NCI-H1694 treated with DMSO at 0.1 percent for 48 hours (cell line): ENCODE measurements around the gene GLIPR2.
"Not testable (repeated sequence)": the region's sequence is repeated elsewhere in the genome, so short reads cannot be mapped to it uniquely, and the experiment has no call there.

Experiments used
- DNase-seq: peaks from one replicate; lab custom pipeline; 2025; lab: John Stamatoyannopoulos, UW

The GLIPR2 gene

DNA sequence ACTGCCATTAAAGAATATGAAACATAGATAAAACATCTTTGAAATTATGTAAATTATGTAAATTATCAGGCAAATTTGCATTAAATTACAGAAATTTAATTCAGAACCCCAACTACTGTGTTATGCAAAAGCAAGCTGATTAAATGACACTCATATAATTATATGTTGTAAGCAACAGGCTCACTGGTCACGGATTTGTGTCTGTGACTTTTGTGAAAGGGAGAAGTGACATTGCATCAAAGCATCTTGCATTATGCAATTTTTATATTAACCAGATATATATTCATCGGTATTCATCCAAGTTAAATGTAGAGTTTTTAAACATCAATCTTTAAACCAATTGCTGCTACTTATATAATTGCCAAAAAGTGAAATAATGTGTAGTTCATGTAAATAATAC, 13.0 kb upstream of the GLIPR2 start:
- no peak for DNase-seq

DNA sequence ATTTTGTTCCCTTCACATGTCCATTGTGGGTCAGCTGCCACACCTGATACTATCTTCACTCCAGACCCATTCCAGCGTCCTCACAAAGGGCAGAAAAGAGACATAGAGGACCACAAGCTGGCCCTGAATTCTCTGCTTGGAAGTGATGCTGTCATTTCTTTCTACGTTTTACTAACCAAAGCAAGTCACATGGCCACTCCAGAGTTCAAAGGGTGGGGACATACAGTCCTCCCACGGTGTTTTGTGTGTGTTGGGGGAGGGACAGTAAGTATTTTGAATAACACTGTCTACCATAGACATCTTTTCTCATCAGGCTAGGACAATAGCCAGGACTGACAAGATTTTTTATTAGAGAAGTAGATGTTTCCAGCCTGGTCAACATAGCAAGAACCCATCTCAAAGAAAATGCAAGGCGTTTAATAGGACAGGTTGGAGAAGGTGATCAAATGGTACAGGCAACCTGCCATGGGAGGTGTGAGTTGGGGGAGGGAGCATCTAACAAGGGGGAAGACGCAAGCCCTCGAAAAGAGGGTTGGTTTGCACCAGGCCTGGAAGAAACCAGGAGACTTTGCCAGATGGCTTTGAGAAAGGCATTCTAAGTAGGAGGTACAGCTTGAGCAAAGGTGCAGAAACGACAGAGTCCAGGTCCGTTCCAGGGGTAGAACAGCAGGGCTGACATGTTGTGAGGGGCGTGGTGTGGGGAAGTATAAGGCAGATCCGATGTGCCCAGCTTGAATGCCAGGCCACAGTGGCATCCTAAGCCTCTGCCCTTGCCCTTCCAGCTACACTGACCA, 11.3 kb upstream of the GLIPR2 start:
- no peak for DNase-seq

DNA sequence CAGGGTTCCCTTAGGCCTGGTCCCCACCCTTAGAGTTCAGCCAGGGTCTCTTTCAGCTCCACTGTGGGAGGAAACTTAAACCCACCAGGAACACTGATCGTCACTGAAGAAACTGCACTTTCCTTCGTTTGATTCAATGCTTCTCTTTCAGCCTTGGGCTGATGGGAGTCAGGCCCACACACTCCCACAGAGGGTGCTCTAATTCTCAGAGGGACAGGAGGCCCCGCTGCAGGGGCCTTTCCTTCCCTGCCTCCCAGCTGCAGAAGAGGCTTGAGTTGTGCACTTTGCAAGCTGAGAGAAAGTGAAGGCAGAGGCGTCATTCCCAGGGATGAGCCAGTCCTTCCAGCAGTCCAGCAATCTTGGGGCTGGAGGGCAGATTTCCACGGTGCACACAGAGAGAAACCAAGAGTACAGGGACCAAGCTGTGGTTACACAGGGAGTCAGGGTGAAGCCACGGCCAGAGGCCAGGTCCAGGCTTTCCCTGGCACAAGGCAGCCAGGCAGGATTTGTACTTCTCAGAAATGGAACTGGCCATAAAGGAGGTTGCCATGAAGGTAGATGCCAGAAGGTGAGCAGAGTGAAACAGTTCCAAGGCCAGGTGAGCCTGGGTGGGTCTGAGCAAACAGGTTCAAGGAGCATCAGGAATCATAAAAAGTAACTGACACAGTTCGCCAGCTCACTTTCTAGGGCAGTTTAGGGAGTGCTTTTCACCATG, 10.4 kb upstream of the GLIPR2 start:
- no peak for DNase-seq

DNA sequence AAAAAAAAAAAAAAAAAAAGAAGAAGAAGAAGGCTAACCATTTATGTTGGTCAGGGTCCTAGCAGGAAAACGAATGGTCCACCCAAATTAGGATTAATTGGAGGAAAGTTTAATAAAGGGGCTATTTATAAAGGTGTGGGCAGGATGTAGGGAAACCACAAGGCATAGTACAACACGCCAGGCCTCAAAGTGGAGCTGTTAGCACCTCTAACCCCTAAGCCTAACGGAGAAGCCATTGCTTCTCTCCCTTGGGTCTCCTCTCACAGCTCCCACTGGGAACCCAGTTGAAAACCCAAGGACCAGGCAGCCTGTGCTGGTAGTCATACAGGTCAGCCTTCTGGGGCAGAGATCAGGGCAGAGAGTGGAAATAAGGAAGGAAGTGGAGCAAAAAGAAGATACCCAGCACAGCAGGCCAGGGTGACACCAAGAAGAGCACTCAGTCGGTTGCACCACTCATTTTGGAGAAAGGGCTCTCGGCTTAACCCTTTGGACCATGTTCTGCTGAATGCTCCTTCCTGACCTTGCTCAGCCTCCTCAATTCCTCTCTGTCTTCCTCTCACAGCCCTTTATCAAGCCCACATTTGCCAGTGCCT, 8.8 kb upstream of the GLIPR2 start:
- DNase-seq: no peak

DNA sequence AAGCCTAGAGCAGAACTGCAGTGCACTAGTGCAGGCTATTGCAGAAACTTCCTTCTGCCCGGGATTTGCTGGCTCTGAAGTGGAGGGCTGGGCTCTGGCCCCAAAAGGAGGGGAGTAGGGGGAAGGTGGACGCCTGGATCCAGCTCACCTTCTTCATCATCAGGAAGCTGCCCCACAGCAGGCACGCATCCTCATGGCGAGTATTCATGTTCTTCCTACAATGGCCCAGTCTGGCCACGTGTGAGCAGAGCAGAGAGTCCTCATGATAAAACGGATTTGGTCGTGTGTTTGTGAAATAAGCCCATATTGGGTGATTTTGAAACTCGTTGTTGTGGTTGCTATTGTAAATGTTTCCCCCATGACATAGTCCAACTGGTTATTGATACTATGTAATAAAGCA, 8.2 kb upstream of the GLIPR2 start:
- no peak for DNase-seq

DNA sequence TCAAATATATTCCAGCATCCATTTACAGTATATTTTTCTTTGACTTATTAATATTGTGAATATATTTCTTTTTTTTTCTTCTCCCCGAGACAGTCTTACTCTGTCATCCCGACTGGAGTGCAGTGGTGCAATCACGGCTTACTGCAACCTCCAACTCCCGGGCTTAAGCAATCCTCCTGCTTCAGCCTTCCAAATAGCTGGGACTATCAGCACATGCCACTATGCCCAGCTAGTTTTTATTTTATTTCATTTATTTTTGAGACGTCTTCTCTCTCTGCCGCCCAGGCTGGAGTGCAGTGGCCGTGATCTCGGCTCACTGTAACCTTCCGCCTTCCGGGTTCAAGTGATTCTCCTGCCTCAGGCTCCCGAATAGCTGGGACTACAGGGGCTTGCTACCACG, 7.4 kb upstream of the GLIPR2 start:
- no peak for DNase-seq

DNA sequence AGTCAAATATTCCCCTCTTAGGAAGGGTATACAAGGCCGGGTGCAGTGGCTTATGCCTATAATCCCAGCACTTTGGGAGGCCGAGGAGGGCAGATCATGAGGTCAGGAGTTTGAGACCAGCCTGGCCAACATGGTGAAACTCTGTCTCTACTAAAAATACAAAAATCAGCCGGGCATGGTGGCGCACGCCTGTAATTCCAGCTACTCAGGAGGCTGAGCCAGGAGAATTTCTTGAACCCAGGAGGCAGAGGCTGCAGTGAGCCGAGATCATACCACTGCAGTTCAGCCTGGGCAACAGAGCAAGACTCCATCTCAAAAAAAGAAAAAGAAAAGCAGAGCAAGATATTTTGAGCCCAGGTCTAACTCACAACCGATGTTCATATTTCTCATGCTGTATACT, 4.9 kb upstream of the GLIPR2 start:
- DNase-seq: not testable (repeated sequence)

DNA sequence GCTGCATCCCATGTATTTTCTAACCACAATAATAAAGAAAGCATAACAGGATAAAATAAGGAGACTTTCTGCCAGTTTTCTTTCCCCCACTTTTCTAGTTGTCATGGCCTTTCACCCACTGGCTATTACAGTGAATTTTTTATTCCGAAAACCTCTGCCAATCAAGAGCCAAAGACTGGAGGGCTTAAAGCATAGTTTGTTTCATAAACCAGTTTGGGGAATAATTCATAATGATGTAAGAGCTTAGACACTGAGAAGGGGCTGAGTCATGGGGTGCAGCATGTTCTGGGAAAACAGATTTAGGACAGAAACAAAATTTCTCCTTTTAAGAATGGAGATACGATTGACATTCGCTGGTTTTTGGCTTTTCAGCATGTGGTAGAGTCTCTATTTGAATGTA, 4.4 kb upstream of the GLIPR2 start:
- no peak for DNase-seq

DNA sequence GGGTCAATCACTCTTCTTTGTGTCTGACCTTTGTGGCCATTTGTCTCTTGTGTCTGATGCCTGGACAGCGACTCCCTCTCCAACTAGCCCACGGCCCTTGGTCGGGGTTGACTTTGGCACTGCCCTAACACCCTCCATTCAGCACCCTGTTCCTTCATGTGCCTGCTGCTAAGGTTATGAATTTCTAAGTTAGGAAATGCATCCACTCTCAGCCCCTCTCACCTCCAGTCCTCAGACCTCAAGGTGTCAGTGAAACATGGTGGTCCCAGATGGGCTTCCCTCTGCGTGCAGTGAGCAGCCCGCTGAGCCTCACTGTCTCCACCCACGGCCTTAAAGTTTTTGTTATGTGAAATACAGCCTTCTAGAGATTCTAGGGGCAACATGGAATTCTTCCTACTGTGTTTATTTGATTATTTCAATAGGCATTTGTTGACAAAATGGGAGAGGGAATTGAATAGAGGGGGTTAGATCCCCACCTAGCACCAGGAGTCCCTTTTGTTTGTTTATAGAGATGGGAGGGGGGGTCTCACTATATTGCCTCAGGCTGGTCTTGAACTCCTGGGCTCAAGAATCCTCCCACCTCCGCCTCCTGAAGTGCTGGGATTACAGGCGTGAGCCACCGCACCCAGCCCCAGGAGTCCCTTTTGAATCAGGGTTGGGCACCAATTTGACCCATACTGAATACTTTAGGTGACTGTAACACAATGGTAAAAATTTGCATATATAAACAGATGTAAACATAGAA, 1.6 kb upstream of the GLIPR2 start:
- DNase-seq: no peak

DNA sequence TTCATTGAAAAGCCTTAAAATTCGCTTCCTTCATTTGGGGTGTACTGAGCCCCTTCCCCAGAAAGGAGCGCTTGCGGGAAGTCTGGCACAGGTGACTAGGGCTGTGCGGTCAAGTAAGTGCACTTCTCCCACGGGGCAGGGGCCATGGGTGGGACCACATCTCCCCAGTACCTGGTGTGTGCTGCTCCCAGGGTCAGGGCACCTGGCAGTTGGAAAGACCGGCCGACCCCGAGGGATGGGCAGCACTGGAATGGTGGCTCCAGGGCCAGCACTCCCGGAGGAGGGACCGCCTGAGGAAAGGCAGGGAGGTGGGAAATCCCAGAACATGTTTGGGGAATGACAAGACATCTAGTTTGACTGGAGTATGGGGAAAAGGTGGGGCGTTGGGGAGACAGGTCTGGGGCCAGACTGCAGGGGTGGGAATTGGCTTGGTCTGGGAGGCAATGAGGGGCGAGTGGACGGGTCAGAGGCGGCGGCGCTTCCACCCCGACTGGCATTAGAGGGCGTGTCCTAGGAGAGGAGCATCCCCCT, 727 bp upstream of the GLIPR2 start:
- no peak for DNase-seq

DNA sequence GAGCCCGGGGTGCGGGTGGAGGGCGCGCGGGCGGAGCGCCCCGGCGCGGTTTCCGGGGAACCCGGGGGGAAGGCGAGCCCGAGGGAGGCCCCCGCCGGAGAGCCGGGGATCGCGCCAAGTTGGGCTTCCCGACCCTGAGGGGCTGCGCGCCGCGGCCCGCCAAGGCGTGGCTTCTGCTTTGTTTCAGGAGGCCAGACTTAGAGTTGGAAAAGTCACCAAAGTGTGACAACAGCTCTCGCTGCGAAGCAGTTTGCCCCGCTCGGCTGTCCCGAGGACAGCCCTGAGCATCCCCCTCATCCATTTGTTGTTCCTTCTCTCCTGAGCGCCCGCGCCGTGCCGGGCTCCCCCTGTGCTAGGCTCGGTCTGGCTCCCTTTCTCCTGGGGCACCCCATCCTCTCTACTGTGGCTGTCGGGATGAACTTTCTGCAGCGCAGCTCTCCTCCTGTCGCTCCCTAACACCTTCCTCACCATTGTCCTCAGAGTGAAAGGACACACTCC, 410 bp downstream of the GLIPR2 start:
- no peak for DNase-seq

DNA sequence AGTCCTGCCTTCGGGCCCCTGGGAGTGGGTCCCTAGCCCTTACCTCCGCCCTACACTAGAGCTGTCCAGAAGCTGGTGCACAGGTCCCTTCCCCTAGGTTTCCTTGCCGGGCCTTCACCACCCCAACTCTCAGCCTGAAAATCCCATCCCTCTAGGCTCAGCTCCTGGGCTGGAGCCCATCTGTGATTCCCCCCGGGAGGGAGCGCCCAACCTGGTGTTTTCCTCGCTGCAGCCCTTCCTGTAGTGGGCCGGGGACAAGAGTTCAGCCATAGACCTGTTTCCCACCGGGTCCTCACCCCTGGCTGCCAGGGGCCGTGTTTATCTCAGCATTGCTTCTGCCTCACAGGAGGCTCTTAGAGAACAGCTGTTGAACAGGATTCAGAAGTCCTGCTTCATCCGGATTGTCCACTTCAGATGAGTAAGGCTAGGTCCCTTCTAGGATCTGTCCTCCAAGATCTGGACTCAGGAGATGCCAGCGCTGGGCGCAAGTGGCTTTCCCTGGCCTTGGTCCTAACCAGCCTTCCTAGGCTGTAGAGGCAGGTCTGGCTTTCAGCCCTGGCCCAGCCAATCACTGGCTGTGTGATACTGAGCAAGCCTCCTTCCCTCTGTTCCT, 965 bp downstream of the GLIPR2 start:
- no peak for DNase-seq

DNA sequence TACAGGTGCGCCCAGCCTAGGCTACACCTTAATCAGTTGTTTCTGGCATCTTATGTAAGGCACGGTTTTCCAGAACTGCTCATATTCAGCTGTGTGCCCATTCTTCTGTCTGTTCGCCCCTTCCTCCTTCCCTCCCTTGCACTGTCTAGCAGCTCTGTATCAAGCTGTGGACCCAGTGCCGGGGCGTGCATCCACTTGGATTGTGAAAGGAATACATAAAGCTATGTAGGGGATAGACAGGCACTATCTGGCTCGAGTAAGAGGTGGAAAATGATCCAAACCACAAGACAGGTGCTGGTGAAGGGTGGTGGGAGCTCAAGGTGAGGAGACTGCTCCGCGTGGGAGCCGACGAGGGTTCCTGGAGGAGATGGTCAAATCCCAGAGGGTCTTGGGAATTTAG, 2.0 kb downstream of the GLIPR2 start:
- DNase-seq: no peak

DNA sequence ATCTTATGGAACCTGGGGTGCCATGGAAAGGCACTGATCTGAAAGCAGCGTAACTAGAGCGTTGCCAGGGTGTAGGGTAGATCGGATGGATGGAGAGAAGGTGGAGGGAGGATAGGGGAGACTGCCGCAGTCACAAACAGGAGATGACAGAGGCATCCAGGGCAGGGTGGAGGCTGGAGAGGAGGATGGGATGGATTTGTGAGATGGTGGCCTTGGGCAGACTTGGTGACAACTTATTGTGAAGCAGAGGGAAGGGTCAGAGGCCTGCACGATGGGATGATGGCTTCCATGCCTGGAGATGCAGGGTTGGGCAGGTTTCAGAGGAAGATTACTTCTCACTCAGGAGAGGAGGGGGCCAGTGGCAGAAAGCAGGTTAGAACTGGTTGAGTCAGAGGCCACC, 2.4 kb downstream of the GLIPR2 start:
- no peak for DNase-seq

DNA sequence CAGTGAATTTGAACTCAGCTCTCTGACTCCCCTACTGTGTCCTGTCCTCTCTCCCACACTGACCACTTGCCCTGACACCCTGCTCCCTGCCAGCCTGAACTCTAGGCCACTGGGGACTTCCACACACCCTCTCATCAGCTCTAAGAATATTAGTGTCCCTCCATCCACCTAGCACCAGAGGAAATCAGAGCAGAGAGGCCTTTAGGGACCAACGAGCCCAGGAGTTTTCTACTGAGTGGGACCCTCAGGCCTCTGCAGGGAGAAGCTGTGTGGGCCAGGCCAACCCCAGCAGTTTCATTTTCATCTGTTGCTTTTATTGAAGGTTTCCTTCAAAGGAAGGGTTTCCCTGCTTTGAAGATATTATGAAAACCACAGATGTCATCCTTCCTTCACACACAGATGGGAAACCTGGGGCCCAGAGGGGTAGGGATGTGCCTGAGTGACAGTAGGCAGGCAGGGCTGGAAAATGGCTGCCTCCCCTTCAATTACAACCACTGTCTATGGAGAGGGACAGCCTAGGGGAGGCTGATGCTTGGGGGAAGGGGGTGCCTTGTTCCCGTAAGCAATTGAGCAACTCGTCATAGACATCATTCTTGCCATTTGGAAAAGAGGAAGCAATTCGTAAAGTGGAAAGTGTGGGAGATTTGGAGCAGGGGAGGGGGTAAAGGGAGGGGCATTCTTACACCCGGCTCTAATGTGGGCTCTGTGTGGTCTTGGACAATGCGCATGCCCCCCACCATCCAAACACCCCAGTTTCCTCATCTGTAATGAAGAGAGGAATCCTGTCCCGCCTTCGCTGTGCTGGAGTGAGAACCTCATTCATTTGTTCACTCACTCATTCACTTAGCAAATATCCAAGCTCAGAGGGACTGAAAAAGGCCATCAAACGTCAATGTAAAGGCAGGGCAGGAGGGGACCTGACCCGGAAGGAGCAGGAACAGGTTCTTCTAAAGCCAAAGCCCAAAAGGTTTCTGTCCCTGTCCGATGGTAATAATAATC, 3.9 kb downstream of the GLIPR2 start:
- no peak for DNase-seq

DNA sequence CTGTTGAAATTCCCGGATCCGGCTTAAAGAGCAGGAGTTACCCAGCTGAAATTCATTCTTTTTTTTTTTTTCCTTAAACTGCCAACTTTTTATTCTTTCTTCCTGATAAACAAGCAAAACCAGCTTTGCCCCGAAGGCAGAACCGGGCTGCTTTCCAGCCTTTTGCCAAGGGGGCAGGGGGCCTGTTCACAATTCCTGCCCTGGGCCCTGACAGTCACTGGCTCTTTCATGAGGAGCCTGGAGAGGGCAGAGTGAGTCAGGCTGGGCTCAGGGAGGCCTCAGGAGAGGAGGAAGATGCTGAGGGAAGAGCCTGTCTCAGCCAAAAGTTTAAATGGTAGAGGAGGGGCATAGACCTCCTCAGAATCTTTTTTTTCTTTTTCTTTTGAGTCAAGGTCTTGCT, 4.8 kb downstream of the GLIPR2 start:
- DNase-seq: no peak

DNA sequence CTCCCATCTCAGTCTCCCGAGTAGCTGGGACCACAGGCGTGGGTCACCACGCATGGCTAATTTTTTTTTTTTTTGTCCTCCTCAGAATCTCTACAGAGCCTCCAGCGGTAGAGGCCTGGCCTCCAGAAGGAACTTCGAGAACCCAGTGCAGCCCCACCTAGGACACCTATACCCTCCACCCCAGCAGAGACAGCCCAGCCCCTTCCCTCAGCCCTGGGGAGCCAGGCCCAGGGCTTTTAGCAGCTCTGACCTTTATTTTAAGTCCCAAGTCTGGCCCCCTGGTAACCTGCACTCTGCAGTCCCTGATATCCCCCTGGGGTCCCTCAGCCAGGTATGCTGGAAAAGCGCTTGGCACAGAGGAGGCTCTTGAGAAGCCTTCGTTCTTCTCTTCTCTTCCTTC, 5.2 kb downstream of the GLIPR2 start:
- DNase-seq: no peak

DNA sequence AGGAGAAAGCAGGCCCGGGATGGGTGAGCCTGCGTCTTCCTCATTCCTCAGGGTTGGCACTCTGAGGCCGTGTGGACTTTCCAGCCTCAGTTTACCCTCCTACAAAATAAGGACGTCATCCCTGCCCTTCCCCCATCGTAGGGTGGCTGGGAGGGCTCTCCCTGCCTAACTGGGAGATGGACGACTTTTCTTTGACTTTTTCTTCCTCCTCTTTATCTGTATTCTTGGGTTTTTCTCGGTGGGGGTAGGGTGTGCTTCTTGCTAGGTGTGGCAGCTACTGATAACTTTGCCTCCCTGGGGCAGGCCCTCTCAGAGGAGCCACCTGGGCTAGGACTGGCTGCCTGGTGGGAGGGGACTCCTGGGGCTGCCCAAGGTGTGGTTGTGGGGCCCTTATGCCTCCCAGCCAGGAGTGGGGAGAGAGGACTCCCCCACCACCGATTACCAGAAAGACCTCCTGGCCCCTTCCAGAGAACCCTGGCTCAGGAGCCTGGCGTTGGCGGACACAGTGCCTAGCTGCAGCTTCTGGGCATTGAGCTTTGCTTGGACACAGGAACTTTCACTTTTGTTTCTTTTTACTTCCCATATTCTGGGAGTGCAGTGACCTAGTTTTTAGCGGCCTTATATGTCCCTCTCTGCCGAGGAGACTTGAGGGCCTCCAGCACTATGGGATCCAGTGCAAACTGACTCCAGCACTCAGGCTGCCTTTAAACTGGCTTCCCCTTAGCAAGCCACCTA, 6.1 kb downstream of the GLIPR2 start:
- DNase-seq: no peak

DNA sequence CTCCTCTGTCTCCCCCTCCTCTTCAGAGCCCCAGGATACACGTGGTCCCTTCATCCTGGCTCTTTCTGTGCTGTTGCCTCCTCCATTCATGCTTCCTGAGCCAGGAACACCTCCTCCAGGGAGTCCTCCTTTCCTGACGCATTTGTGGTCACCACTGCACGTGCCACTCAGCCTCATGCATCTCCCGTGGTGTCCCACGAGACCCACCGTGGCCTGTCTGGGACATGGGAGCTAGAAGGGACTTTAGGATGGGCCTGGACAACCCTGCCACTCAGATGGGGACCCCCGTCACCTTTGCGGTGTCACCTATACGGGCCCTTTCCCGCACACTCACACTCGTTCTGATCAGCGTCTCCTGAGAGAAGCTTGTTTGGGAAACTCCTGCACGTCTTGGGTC, 6.7 kb downstream of the GLIPR2 start:
- no peak for DNase-seq
